ENCODE results near the gene SMOC2. TPM values are rescaled to one million over a fixed set of nuclear protein-coding genes. Genes with fewer than 3 reads are reported as not detected.

The SMOC2 gene
- total and polyA plus RNA-seq, 2 of the 4 experiments (the other 2 are of a cell fraction), result not detected

DNA sequence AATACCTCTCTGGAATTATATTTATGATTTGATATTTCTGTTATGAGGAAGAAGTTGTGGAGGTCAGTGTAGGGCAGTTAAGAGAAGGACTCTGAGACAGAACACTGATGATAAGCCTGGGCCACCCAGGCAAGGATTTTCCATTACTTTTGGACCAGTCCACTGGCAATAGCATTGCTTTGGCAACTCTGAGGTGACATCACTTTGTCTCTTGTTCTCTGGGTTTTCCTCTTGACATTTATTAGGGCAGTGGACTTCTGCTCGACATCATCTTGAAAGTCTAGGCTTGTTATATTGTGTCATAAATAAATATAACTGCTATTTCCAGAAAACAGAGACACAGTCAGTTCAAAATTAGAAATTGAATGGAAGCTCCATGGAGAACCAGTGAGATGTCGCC, 268.0 kb downstream of the SMOC2 start:
- H2AK5ac ChIP-seq (ENCODE audit: low read depth, low read length), result no peak overlapping the region
- 43% methylated on average over 1 of the region's 2 CpGs; no CpG with 5 or more reads in 1 of the 2 experiments for WGBS, 2 experiments (ENCODE audit: extremely low coverage in 2 of 2, insufficient read length in 1 of 2)
- ChIA-PET POLR2A (ENCODE audit: unreplicated experiment) (no interaction called here), CTCF (no interaction called here)
- no peaks in the 10 kb centered on the region for H3K27me3 ChIP-seq (ENCODE audit: control insufficient read depth, insufficient read depth, low read length)
- no peak overlapping the region for H2AFZ ChIP-seq (replicated peaks; ENCODE audit: low read length, poor library complexity)
- no peaks in the 10 kb centered on the region for H3K9me1 ChIP-seq (ENCODE audit: insufficient read depth, low read length)
- H4K91ac ChIP-seq (ENCODE audit: insufficient read depth, low read depth, low read length), result no peak overlapping the region
- H3K79me1 ChIP-seq (ENCODE audit: low read depth in 1 of 2, low read length in 2 of 2), result no peaks in the 10 kb centered on the region
- no peak overlapping the region for H3K27ac ChIP-seq (ENCODE audit: insufficient read depth, low read length)
- H3K9me3 ChIP-seq (ENCODE audit: control insufficient read depth, insufficient read depth, low read length), result peaks cover 56% of the 10 kb centered on the region
- no peak overlapping the region for H4K5ac ChIP-seq (ENCODE audit: low read depth, low read length)
- H3K23ac ChIP-seq (ENCODE audit: low read depth, low read length), result no peak overlapping the region
- DNase-seq (no peak), ATAC-seq (ENCODE audit: low read depth) (no peak)
- no peak overlapping the region for H3K14ac ChIP-seq (replicated peaks; ENCODE audit: low read depth, low read length)
- H2BK5ac ChIP-seq (ENCODE audit: low read depth, low read length, poor library complexity, severe bottlenecking), result no peak overlapping the region
- no peak overlapping the region for H3K9ac ChIP-seq (ENCODE audit: low read depth, low read length)
- H2BK120ac ChIP-seq (ENCODE audit: low read depth, low read length), result no peak overlapping the region
- H3K4me2 ChIP-seq (ENCODE audit: low read depth, low read length), result no peak overlapping the region
- H3K18ac ChIP-seq (ENCODE audit: low read depth, low read length), result no peak overlapping the region
- no peak overlapping the region for H2BK15ac ChIP-seq (ENCODE audit: low read depth, low read length)
- H2AK9ac ChIP-seq (replicated peaks; ENCODE audit: low read depth, low read length, poor library complexity), result no peak overlapping the region
- H3K56ac ChIP-seq (ENCODE audit: extremely low read depth, insufficient read depth, low read length), result no peak overlapping the region
- H3K4me1 ChIP-seq (ENCODE audit: control insufficient read depth, insufficient read depth, low read length), result no peaks in the 10 kb centered on the region
- dilution Hi-C loops (cut with HindIII; ENCODE audit: low sequenced_read_pairs, unreplicated experiment), result no loop called here
- intact Hi-C loops (cut with micrococcal nuclease), result no loop called here
- TF ChIP-seq RFX5 (IDR thresholded peaks at IDR 0.05; ENCODE audit: low read depth, low read length), result no peak
- TF ChIP-seq, protein P1, sequence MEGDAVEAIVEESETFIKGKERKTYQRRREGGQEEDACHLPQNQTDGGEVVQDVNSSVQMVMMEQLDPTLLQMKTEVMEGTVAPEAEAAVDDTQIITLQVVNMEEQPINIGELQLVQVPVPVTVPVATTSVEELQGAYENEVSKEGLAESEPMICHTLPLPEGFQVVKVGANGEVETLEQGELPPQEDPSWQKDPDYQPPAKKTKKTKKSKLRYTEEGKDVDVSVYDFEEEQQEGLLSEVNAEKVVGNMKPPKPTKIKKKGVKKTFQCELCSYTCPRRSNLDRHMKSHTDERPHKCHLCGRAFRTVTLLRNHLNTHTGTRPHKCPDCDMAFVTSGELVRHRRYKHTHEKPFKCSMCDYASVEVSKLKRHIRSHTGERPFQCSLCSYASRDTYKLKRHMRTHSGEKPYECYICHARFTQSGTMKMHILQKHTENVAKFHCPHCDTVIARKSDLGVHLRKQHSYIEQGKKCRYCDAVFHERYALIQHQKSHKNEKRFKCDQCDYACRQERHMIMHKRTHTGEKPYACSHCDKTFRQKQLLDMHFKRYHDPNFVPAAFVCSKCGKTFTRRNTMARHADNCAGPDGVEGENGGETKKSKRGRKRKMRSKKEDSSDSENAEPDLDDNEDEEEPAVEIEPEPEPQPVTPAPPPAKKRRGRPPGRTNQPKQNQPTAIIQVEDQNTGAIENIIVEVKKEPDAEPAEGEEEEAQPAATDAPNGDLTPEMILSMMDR (conservative IDR thresholded peaks at IDR 0.05; ENCODE audit: low read depth, low read length), result no peak
- TF ChIP-seq SMC3 (IDR thresholded peaks at IDR 0.05; ENCODE audit: low read depth, low read length), result no peak
- no peak for TF ChIP-seq CEBPB (IDR thresholded peaks at IDR 0.05; ENCODE audit: low read depth, low read length)
- TF ChIP-seq USF2 (IDR thresholded peaks at IDR 0.05; ENCODE audit: low read depth, low read length), result no peak
- TF ChIP-seq CHD1 (IDR thresholded peaks at IDR 0.05; ENCODE audit: low read depth, low read length), result no peak
- TF ChIP-seq RCOR1 (IDR thresholded peaks at IDR 0.05; ENCODE audit: insufficient replicate concordance, low read length), result no peak
- in situ Hi-C loops (cut with MboI; ENCODE audit: low sequenced_read_pairs), result no loop called here
- no peak overlapping the region for H3K4me3 ChIP-seq (ENCODE audit: insufficient read depth, low read depth, low read length)
- H3K4ac ChIP-seq (ENCODE audit: low read depth, low read length), result no peak overlapping the region
- BruUV-seq (replicated peaks), result no TSS peak
- no peaks in the 10 kb centered on the region for H3K36me3 ChIP-seq (ENCODE audit: control insufficient read depth, insufficient read depth, low read length)
- no peaks in the 10 kb centered on the region for H4K20me1 ChIP-seq (ENCODE audit: insufficient read depth, low read length)
- no peak overlapping the region for H2BK20ac ChIP-seq (ENCODE audit: low read depth, low read length)
- no peak overlapping the region for H4K8ac ChIP-seq (ENCODE audit: low read depth in 2 of 2, low read length in 2 of 2)

All from IMR-90 (cell line).